Endothelial cell of umbilical vein (primary cell): Measurements from ENCODE around the gene DHRS2. TPM values are rescaled to one million over a fixed set of nuclear protein-coding genes. Genes with fewer than 3 reads are reported as not detected.

ENCODE experiments used
- BruUV-seq: library from RNA; stranded (reverse); fragments of 400-500 nt; replicated peaks from 2 replicates; lab custom pipeline; 2021; lab: Mats Ljungman, UMichigan
- CTCF ChIA-PET: fragments of 300-600, 350-600 bp; sonication (Branson Sonifier 250); formaldehyde crosslinking; loops from one replicate; lab custom pipeline; 2021; ENCODE audit warnings: antibody characterized with exemption, inconsistent platforms; lab: Charles Lee
- POLR2A ChIA-PET: fragments of 300-600, 350-600 bp; sonication (Branson Sonifier 250); formaldehyde crosslinking; loops from one replicate; lab custom pipeline; 2021; ENCODE audit warnings: antibody characterized with exemption, inconsistent platforms; lab: Charles Lee
- DNase-seq: peaks from one replicate; pipeline ENCODE4 v3.0.0-alpha.2; 2011; ENCODE audit warnings: low read depth, low spot score
- FAIRE-seq: peaks from 2 replicates; lab custom pipeline; 2011; peaks lifted over from hg19 to GRCh38; lab: Jason Lieb, UNC
- H2AFZ ChIP-seq: 2 replicates; pipeline ENCODE4 v1.6.0; 2012; ENCODE audit warnings: low read depth, low read length, control low read depth, inconsistent platforms
- H3K27ac ChIP-seq: 2 replicates; pipeline ENCODE4 v1.5.1; 2011; ENCODE audit warnings: low read depth, mild to moderate bottlenecking, control low read depth, low read length, moderate library complexity; ENCODE audit not compliant: insufficient read depth
- H3K27me3 ChIP-seq, 2 experiments: 2 replicates each; pipeline versions ENCODE4 v1.6.0 to v1.6.1; 2011; ENCODE audit warnings: low read length in 2 of 2, mixed read lengths in 1 of 2; ENCODE audit not compliant: control insufficient read depth in 2 of 2, insufficient read depth in 2 of 2
- H3K36me3 ChIP-seq, 2 experiments: 2 replicates in 1 of 2; 3 replicates in 1 of 2; pipeline ENCODE4 v1.5.1; 2011; ENCODE audit warnings: low read length in 2 of 2, mild to moderate bottlenecking in 1 of 2, moderate library complexity in 1 of 2; ENCODE audit not compliant: control insufficient read depth in 2 of 2, insufficient read depth in 2 of 2; ENCODE audit errors: extremely low read depth in 1 of 2
- H3K4me1 ChIP-seq: 3 replicates; pipeline ENCODE4 v1.5.1; 2011; ENCODE audit warnings: mild to moderate bottlenecking, low read length; ENCODE audit not compliant: control insufficient read depth, insufficient read depth; ENCODE audit errors: extremely low read depth
- H3K4me2 ChIP-seq: 2 replicates; pipeline ENCODE4 v1.6.1; 2011; ENCODE audit warnings: low read length, control low read depth, mixed read lengths; ENCODE audit not compliant: insufficient read depth
- H3K4me3 ChIP-seq, 3 experiments: fragments of 200-600 bp in 1 of 3; sonication (generic), shearing (Covaris generic) in 1 of 3; replicated peaks in 1 of 3; 2 replicates each; pipeline ENCODE4 v1.5.1; 2011 to 2016; ENCODE audit warnings: control low read depth in 3 of 3, low read length in 3 of 3, mild to moderate bottlenecking in 2 of 3, inconsistent platforms in 1 of 3, low read depth in 1 of 3, moderate library complexity in 1 of 3; ENCODE audit not compliant: insufficient read depth in 1 of 3
- H3K79me2 ChIP-seq: 2 replicates; pipeline ENCODE4 v1.6.0; 2012; ENCODE audit warnings: low read length, inconsistent platforms; ENCODE audit not compliant: control insufficient read depth, insufficient read depth
- H3K9ac ChIP-seq: replicated peaks from 2 replicates; pipeline ENCODE3; 2011; ENCODE audit warnings: low read length, control low read depth; ENCODE audit not compliant: insufficient read depth; ENCODE audit errors: extremely low read depth
- H3K9me1 ChIP-seq: replicated peaks from 3 replicates; pipeline ENCODE4 v1.6.0; 2011; ENCODE audit warnings: mild to moderate bottlenecking, low read length; ENCODE audit not compliant: control insufficient read depth, insufficient read depth; ENCODE audit errors: extremely low read depth
- H3K9me3 ChIP-seq: replicated peaks from 2 replicates; pipeline ENCODE4 v1.5.1; 2012; ENCODE audit warnings: low read length, inconsistent platforms; ENCODE audit not compliant: control insufficient read depth, insufficient read depth
- H4K20me1 ChIP-seq: replicated peaks from 2 replicates; pipeline ENCODE3; 2011; ENCODE audit warnings: mild to moderate bottlenecking, low read length; ENCODE audit not compliant: control insufficient read depth, insufficient read depth; ENCODE audit errors: extremely low read depth
- EZH2 ChIP-seq: IDR thresholded peaks from 2 replicates; pipeline ENCODE4 v1.6.1; 2012; ENCODE audit warnings: borderline replicate concordance, low read depth, mild to moderate bottlenecking, moderate library complexity, low read length, inconsistent platforms; ENCODE audit not compliant: severe bottlenecking
- FOS ChIP-seq: IDR thresholded peaks from 2 replicates; pipeline ENCODE4 v1.6.1; 2011; ENCODE audit warnings: mild to moderate bottlenecking, low read length, moderate library complexity, borderline replicate concordance; ENCODE audit not compliant: insufficient read depth
- GATA2 ChIP-seq: IDR thresholded peaks from 2 replicates; pipeline ENCODE4 v1.7.0; 2011; ENCODE audit warnings: low read depth, mild to moderate bottlenecking, moderate library complexity, mixed read lengths, low read length; ENCODE audit not compliant: insufficient read length, insufficient read depth
- JUN ChIP-seq: IDR thresholded peaks from 2 replicates; pipeline ENCODE4 v1.6.1; 2011; ENCODE audit warnings: borderline replicate concordance, low read depth; ENCODE audit not compliant: insufficient read length, insufficient read depth
- MAX ChIP-seq: IDR thresholded peaks from 2 replicates; pipeline ENCODE4 v1.6.1; 2011; ENCODE audit not compliant: insufficient read depth, insufficient read length
- MYC ChIP-seq: IDR thresholded peaks from one replicate; pipeline ENCODE4 v1.6.1; 2011; ENCODE audit warnings: mild to moderate bottlenecking, low read depth, low read length
- POLR2A ChIP-seq: IDR thresholded peaks from 2 replicates; pipeline ENCODE4 v1.6.1; 2012; ENCODE audit warnings: low read depth, mild to moderate bottlenecking, control low read depth, low read length
- dilution Hi-C: fragments of 300-500 bp; cut with MboI; formaldehyde crosslinking; loops from one replicate; pipeline ENCODE4 v1.15.0; 2019; ENCODE audit warnings: low sequenced_read_pairs; ENCODE audit not compliant: extremely low pct_ligation_motif_present
- intact Hi-C: fragments of 100-400 bp; cut with micrococcal nuclease; formaldehyde crosslinking; loops from one replicate; pipeline ENCODE4 v1.10.0; 2022
- polyA plus RNA-seq, 4 experiments: library from polyadenylated mRNA; depleted of rRNA in 3 of 4; stranded (reverse) in 3 of 4; unstranded in 1 of 4; fragments of >200 nt; gene quantifications; 2 replicates each; pipeline versions ENCODE4 v1.2.1 to v1.2.3, GENCODE V29; 2011 to 2012; ENCODE audit warnings: missing spikeins in 1 of 4
- total RNA-seq: library from RNA; stranded (reverse); gene quantifications from 2 replicates; pipeline ENCODE4 v1.2.3, GENCODE V29; 2021

DHRS2 gene
- total and polyA plus RNA-seq, 2 donors (not counting 3 experiments of a cell fraction or from before 2014, with no cell fraction given), result 0.10 TPM; not detected in 1

GRCh38 chr14:23627961-23628360 lies 8.2 kb upstream of the DHRS2 start:
- Histone ChIP-seq H3K9me3 (no peaks in the 10 kb centered on the region), H2AFZ (no peak overlapping the region), H3K79me2 (no peaks in the 10 kb centered on the region), H3K4me2 (no peak overlapping the region), H3K4me1 (no peaks in the 10 kb centered on the region), H4K20me1 (no peaks in the 10 kb centered on the region), H3K27ac (no peak overlapping the region), H3K4me3 (no peak overlapping the region), H3K36me3 (no peaks in the 10 kb centered on the region), H3K9me1 (no peaks in the 10 kb centered on the region), H3K9ac (no peak overlapping the region), H3K27me3 (no peaks in the 10 kb centered on the region)
- ChIA-PET POLR2A (no interaction called here), CTCF (interaction anchor here (6.5 kb wide), 1 partner anchor 282 kb away, joined by 183 read pairs; no protein-coding TSS in a partner anchor)
- intact Hi-C loops, result no loop called here
- dilution Hi-C loops, result no loop called here
- FAIRE-seq (no peak), DNase-seq (no peak)
- no TSS peak for BruUV-seq
- TF ChIP-seq MYC (no peak), FOS (no peak), EZH2 (no peak), JUN (no peak)

GRCh38 chr14:23629204-23629603 lies 7.0 kb upstream of the DHRS2 start:
- H2AFZ ChIP-seq, result no peak overlapping the region
- no peaks in the 10 kb centered on the region for H3K36me3 ChIP-seq
- H3K79me2 ChIP-seq, result no peaks in the 10 kb centered on the region
- H3K9me1 ChIP-seq, result no peaks in the 10 kb centered on the region
- H3K27me3 ChIP-seq, result peaks cover 0 to 3% of the 10 kb centered on the region in 2 experiments
- no peak overlapping the region for H3K9ac ChIP-seq
- no peak overlapping the region for H3K4me3 ChIP-seq
- no peak overlapping the region for H3K27ac ChIP-seq
- no TSS peak for BruUV-seq
- H4K20me1 ChIP-seq, result no peaks in the 10 kb centered on the region
- DNase-seq (no peak), FAIRE-seq (no peak)
- intact Hi-C loops, result no loop called here
- POLR2A ChIA-PET, result no interaction called here
- H3K4me1 ChIP-seq, result no peaks in the 10 kb centered on the region
- no peak for TF ChIP-seq GATA2
- no peak for TF ChIP-seq JUN
- TF ChIP-seq POLR2A, result no peak
- no peak for TF ChIP-seq EZH2
- no peak for TF ChIP-seq MAX
- TF ChIP-seq FOS, result no peak
- CTCF ChIA-PET, result interaction anchor here (6.5 kb wide), 1 partner anchor 281 kb away, joined by 183 read pairs; no protein-coding TSS in a partner anchor
- dilution Hi-C loops, result no loop called here
- H3K4me2 ChIP-seq, result no peak overlapping the region
- H3K9me3 ChIP-seq, result no peaks in the 10 kb centered on the region
